NCI-H187 (cell line): ENCODE results near the gene PIP4K2B.

Experiments used
- DNase-seq, 2 experiments: peaks; one replicate each; lab custom pipeline; 2025; lab: John Stamatoyannopoulos, UW

Gene PIP4K2B

GRCh38 chr17:38779965-38780752 lies 19.2 kb downstream of the PIP4K2B start:
- no peak for DNase-seq

DNA sequence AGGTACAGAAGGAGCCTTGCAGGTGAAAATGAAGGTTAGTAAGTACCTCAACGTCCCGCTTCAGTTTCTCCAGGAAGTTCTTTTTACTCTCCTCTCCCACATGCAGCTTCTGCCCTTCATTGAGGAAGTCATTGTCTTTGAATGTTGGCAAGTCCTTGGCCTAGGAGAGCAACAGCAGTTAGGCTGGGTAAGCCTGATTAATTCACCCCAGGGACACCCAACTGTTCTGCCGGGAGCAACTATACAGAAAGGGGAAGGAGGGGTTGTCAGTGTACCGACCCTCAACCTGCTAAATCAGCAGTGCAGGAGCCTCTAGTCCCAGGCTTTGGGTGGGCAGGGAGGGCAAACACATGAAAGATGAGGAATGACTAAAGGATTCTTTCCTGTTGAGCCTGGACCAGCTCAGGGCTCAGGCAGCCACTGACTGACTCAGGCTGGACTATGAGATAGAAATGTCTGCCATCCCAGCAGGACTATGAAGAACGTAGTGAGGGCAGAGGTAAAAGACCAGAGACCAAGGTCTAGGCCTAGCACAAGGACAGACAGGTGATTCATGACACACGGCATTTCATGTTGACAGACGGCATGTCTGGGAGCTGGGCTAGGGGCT lies 21.6 kb downstream of the PIP4K2B start:
- no peak for DNase-seq

- no peak for DNase-seq
These were observed 26.1 kb downstream of the PIP4K2B start for GRCh38 chr17:38773258-38773657.

DNA sequence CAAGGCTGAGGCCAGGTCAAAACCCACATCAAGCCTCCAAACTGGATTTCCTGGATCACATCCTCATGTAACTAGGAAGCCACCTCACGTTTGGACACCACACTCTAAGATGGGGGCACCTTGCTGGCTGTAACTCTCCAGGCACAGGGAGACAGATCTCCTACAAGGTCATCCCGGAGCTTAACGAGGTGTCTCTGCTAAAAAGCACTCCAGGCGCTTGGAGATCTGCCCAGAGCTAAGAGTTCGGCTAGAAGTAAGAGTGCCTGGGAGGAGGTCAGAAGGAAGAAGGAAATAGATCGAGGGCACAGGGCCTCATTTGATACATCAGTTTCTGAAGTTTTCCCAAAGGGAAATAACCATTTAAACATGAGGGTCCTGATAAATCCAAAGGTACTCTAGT lies 30.9 kb downstream of the PIP4K2B start:
- DNase-seq = no peak

GRCh38 chr17:38766341-38766740 lies 33.0 kb downstream of the PIP4K2B start:
- DNase-seq = no peak

GRCh38 chr17:38762231-38762630 lies 37.1 kb downstream of the PIP4K2B start:
- DNase-seq = no peak

DNA sequence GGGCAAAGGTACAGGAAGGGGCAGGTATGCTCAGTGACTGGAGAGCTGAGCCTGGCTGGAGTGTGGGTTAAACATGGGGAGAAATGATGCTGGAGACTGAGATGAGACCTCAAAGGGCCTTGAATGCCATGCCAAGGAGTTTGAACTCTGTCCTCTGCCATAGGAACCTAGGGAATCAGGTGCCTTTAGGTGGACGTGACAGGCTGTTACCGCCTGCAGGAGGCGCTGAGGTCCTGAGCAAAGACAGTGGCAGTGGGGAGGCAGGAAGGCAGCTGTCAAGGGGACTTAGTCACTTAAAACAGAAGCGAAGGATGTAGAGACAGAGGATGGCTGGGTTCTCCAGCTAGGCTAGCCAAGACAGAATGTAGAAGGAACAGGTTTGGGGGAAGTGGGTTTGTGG lies 37.7 kb downstream of the PIP4K2B start:
- no peak for DNase-seq

GRCh38 chr17:38753071-38753506 lies 46.3 kb downstream of the PIP4K2B start:
- DNase-seq = no peak

DNA sequence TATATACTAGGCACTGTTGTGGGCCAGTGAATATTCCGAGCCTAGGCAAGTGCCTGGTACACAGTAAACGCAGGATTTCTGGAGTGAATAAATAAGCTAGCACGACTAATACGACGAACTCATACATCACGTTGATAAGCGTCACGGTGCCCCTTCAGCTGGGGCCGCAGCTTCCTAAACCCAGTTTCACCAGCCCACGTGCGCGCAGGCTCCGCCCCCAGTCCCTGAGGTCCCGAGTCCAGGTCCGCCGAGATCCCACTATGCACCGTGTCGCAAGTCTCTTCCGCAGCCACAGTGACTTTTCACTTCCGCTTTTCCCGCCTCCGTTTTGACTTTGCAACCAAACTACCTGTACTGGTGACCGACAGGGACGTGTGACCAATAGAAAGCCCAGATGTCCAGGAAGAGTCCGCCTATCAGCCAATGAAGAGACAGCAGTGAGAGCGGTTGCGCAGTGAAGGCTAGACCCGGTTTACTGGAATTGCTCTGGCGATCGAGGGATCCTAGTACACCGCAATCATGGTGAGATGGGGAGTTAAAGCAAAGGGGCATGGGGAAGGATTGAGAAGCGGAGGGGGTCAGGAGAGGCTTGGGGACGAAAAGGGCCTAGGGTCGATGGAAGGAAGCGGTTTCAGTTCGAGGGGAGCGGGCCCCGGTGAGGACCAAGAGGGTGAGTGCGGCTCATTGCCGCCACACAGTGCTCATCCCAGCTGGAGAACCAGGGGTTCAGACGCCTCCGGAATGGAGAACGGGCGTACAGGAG lies 46.9 kb downstream of the PIP4K2B start, which contains the start of gene PSMB3:
Gene PSMB3 (plus strand): TSS at position 434 of the 763 bp plus-strand sequence. CDS start 86 bp downstream, at position 520.
- DNase-seq = peak; percentile 92 to 99

- peak; percentile 78 to 80 for DNase-seq
These were observed 47.5 kb downstream of the PIP4K2B start for GRCh38 chr17:38751808-38752307.

DNA sequence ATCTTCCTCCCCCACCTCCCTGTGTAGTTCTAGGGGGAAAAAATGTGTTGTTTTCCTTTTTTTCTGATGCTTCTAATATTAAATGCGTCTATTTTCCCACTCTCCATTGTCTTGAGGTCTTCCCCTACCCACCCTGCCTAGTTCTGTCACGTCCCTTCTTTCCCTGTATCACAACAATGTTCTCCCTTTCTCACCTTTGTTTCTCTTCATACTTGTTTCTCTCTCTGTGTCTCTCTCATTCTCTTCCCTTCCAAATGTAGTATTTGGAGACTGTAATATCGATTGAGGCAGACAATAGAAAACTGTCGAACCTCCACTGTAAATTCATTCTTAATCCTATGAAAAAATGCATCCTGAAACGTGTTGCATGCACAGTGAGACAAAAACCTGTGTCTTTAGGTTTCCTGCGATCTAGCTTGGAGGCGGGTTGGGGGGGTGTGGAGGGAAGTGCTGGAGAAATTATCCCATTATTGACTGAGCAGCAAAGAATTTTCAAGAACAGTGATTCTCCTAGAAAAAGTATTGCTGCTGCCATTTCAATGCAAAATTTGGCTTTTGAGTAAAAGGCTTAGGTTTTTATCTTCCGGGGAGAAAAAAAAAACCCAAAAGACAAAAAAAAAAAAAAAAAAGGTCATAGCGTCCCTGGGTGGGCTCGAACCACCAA lies 48.1 kb downstream of the PIP4K2B start:
- DNase-seq = no peak

GRCh38 chr17:38750312-38751121 lies 48.8 kb downstream of the PIP4K2B start:
- no peak for DNase-seq

GRCh38 chr17:38750044-38750311 lies 49.4 kb downstream of the PIP4K2B start:
- DNase-seq = no peak

DNA sequence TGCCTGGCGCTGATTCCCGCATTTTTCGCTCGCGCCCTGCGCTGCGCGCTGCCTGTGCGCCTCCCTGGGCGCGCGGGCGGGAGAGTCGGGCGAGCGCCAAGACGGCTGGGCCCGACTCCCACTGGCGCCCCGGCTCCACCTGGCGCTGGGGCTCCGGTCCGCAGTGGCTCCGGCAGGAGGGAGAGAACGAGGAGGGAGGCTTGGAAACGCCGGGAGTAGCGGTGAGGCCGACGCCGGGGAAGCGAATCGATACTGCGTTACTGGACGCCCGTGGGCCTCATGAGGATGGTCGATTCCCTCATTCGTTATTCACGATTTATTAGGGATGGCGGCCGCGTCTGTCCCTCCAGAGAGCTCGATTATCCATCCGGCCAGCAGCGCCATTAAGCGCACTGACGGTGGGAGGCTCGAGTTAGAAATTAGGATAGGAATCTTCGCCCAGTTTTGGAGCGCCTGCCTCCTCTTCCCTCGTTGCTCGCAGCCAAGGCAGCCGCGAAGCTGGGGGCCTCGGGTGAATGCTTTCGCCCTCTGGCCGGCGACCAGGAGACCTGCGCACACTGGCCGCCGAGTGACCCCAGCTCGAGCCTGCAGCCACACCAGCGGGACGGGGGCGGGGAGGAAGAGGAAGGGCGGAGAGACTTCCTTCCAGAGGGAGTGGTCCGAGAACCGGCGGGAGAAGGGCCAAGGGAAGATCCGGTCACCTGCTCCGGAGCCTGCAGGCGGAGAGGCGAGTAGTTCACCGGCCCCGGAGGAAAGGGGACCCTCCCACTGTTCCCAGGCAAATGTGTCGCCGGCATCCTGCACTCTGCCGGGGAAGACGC lies 49.9 kb downstream of the PIP4K2B start:
- no peak for DNase-seq

DNA sequence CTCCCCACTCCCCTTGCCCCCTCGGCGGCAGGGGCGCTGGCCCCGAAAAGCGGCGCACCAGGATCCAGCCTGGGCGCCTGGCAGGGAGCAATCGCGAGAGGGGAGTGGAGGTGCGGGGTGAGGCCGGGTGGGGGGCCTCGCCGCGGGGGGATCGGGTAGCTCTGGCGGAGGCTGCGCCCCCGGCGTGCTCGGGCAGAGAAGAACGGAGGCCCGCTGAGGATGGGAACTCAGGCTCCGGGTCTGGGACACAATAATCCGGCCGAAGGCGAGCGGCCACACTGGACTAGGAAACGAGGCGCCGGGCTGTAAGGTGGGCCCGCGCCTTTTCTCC lies 50.5 kb downstream of the PIP4K2B start:
- no peak for DNase-seq

GRCh38 chr17:38748149-38748891 lies 51.0 kb downstream of the PIP4K2B start, which contains the start of gene PCGF2:
Gene PCGF2, minus strand, starts transcription at chr17:38748336. Its CDS starts 7,934 bp downstream, at chr17:38740402.
- DNase-seq = peak; percentile 88 to 89

DNA sequence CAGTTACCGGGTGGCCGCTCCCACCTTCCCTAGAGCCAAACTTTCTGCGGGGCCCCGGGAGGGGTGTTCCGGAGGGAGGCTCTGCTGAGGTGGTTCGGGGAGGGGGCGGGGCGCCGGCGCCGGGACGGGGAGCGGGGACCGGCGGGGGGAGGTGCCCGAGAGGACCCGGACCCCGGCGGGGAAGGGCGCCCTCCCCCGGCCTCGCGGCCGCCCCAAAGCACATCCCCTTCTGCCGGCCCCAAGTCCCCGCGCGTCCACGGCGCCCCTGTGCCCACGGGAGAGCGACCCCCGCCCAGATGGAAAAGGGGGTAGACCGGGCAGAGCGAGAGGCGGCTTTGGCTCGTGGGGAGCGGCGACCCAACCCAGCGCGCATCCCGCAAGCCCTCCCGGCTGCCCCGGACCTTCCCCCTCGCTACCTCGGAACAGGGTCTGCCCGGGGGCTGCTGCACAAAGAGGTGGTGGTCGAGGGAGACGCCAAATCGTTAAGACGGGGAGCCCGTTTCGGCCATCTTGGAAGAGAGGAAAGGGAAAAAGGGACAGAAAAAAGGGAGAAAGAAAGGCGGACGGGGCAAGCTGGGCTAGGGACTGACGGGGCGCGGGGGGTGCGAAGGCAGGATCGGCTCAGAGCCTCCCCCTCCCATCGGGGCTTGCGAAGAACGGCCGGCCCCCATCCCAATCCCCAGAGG lies 51.8 kb downstream of the PIP4K2B start:
- DNase-seq = no peak

DNA sequence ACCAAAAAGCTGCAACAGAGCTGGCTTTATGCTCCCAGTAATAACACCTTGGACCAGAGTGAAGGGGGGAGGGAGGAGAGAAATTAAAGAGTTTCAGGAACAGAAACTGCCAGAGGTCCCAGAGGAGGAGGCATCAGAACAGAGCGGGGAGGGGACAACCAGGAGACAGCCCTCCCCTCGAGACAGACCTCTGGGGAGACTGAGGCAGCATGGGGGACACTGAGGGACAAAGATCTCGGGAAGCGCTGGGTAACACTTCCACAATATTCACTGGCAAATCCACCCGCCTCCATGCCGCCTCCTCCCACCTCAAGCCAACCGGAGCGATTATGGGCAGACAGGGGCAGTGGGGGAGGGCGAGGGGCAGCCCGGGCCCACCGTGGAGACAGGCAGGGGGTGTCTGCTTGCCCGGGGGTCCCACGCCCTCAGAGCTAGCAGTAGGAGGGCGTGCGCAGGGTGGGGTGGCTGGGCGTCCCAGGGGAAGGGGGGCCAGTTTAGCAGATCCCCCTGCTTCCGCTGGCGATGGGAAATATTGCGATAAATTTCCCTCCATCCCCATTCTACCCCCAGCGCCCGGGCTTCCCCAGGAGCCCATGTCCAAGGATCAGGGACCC lies 52.4 kb downstream of the PIP4K2B start:
- no peak for DNase-seq
